Spleen (tissue), 11 donors: ENCODE data around the gene FTO. TPM values are rescaled to one million over a fixed set of nuclear protein-coding genes. Genes with fewer than 3 reads are reported as not detected.

Experiments
- DNase-seq: peaks from one replicate; pipeline ENCODE4 v3.0.0-alpha.2; 2020
- H3K27ac ChIP-seq, 8 donors: fragments of 200-600 bp; sonication (generic) in 7 of 8; 1 replicate in 4 of 8; 2 replicates in 4 of 8; pipeline versions ENCODE4 v1.5.0 to v1.8.0; 2016 to 2021; ENCODE audit warnings: inconsistent platforms in 4 of 8, mild to moderate bottlenecking in 4 of 8, moderate library complexity in 1 of 8
- H3K27me3 ChIP-seq, 7 donors: fragments of 200-600 bp; sonication (generic) in 6 of 7; replicated peaks in 1 of 7; 1 replicate in 4 of 7; 2 replicates in 3 of 7; pipeline versions ENCODE4 v1.5.0 to v1.8.0; 2016 to 2021; ENCODE audit warnings: inconsistent platforms in 3 of 7, mild to moderate bottlenecking in 1 of 7
- H3K36me3 ChIP-seq, 6 donors: fragments of 200-600 bp; sonication (generic) in 5 of 6; 1 replicate in 4 of 6; 2 replicates in 2 of 6; pipeline versions ENCODE4 v1.5.0 to v1.8.0; 2016 to 2021; ENCODE audit warnings: inconsistent platforms in 2 of 6
- H3K4me1 ChIP-seq, 6 donors: fragments of 200-600 bp; sonication (generic) in 5 of 6; 1 replicate in 3 of 6; 2 replicates in 3 of 6; pipeline versions ENCODE4 v1.5.0 to v1.8.0; 2016 to 2021; ENCODE audit warnings: inconsistent platforms in 3 of 6
- H3K4me3 ChIP-seq, 8 donors: fragments of 200-600 bp; sonication (generic) in 7 of 8; 1 replicate in 4 of 8; 2 replicates in 4 of 8; pipeline versions ENCODE4 v1.5.0 to v1.8.0; 2016 to 2021; ENCODE audit warnings: inconsistent platforms in 4 of 8, mild to moderate bottlenecking in 4 of 8, moderate library complexity in 2 of 8
- H3K9me3 ChIP-seq, 8 donors: fragments of 200-600 bp; sonication (generic) in 7 of 8; 1 replicate in 4 of 8; 2 replicates in 4 of 8; pipeline versions ENCODE4 v1.5.0 to v1.8.0; 2016 to 2021; ENCODE audit warnings: inconsistent platforms in 4 of 8
- CTCF ChIP-seq, 11 experiments: fragments of 200-600 bp in 7 of 11; fragments of 450-650 bp in 4 of 11; sonication (generic) in 4 of 11; IDR thresholded peaks in 8 of 11; conservative IDR thresholded peaks in 3 of 11; 1 replicate in 7 of 11; 2 replicates in 4 of 11; pipeline versions ENCODE4 v1.4.0 to v1.8.0; 2016 to 2021; ENCODE audit warnings: antibody characterized with exemption in 11 of 11, inconsistent platforms in 4 of 11, mild to moderate bottlenecking in 1 of 11
- POLR2A ChIP-seq, 3 donors: fragments of 450-650 bp; IDR thresholded peaks; one replicate each; pipeline ENCODE4 v1.5.1; 2017; ENCODE audit warnings: antibody characterized with exemption in 3 of 3, mild to moderate bottlenecking in 1 of 3
- POLR2AphosphoS5 ChIP-seq, 3 donors: sonication (generic); formaldehyde crosslinking; IDR thresholded peaks; one replicate each; pipeline ENCODE4 v1.5.1; 2017; ENCODE audit warnings: antibody characterized with exemption in 3 of 3
- WGBS, 5 donors: extraction: QIAGEN DNeasy Blood & Tissue Kit in 3 of 5; methylation state at CpG; one replicate each; pipeline versions ENCODE4 v1.1.5 to v1.1.7; 2013 to 2018; 5-methylcytosine and 5-hydroxymethylcytosine counted together
- intact Hi-C: fragments of 100-400 bp; cut with DNase I; formaldehyde crosslinking; loops from one replicate; pipeline ENCODE4 v1.15.0; 2023; ENCODE audit warnings: low total_unique reads
- polyA plus RNA-seq, 3 donors: library from polyadenylated mRNA; stranded (reverse); fragments of 200-250 nt; gene quantifications; one replicate each; pipeline ENCODE4 v1.2.1, GENCODE V29; 2013
- total RNA-seq, 7 donors: library from RNA; depleted of rRNA in 3 of 7; stranded (reverse); fragments of >200 nt in 3 of 7; fragmentation: NEBNext Ultra II Directional in 4 of 7; extraction: Animal tissue kit (Norgen Biotek cat#: 25700) in 4 of 7; gene quantifications; one replicate each; pipeline versions ENCODE4 v1.1.0 to v1.2.1, GENCODE V29; 2016 to 2021
- donor health status: healthy with polysubstance abuse.
- donor health status: DM: no; HTN: no; CAD: no; lungs with moderate emphysema.
- donor health status: DM: no; HTN: no; CAD: no.
- donor health status: Bipolar disorder and iron deficiency.
- donor health status: healthy.
- donor health status: DM: no; HTN: no; CAD: no.
- donor health status: DM: yes; HTN: yes; CAD: no.

Gene FTO
- total and polyA plus RNA-seq, 10 donors: 6.8 to 89.8 (median 68.4) TPM

- Histone ChIP-seq H3K4me3 (no peak overlapping the region), H3K27me3 (no peaks in the 10 kb centered on the region), H3K36me3 (peaks cover 0 to 6% (median 0%) of the 10 kb centered on the region in 6 donors), H3K4me1 (no peaks in the 10 kb centered on the region), H3K9me3 (no peaks in the 10 kb centered on the region), H3K27ac (no peak overlapping the region)
- intact Hi-C loops: no loop called here
- WGBS, 5 donors: 83 to 97% (median 91%) methylated on average over 3 of the region's 3 CpGs
- no peak for DNase-seq
- TF ChIP-seq POLR2A (IDR thresholded peaks at IDR 0.05) (no peak), CTCF (IDR thresholded peaks at IDR 0.05 in 8 of 11, conservative IDR thresholded peaks at IDR 0.05 in 3 of 11) (no peak), POLR2AphosphoS5 (IDR thresholded peaks at IDR 0.05) (no peak)
These were observed 372.1 kb downstream of the FTO start for GRCh38 chr16:54076006-54076504.

- DNase-seq: no peak
These were observed 373.3 kb downstream of the FTO start for GRCh38 chr16:54077050-54077821.

GRCh38 chr16:54080524-54081008, 376.6 kb downstream of the FTO start:
- no peaks in the 10 kb centered on the region for H3K4me1 ChIP-seq
- no peak for DNase-seq
- H3K36me3 ChIP-seq: no peaks in the 10 kb centered on the region
- no peak overlapping the region for H3K27ac ChIP-seq
- no peak overlapping the region for H3K4me3 ChIP-seq
- intact Hi-C loops: no loop called here
- H3K9me3 ChIP-seq: no peaks in the 10 kb centered on the region
- no peaks in the 10 kb centered on the region for H3K27me3 ChIP-seq
- 59 to 85% (median 73%) methylated on average over 7 of the region's 7 CpGs for WGBS, 5 donors
- TF ChIP-seq CTCF (IDR thresholded peaks at IDR 0.05 in 8 of 11, conservative IDR thresholded peaks at IDR 0.05 in 3 of 11) (no peak), POLR2AphosphoS5 (IDR thresholded peaks at IDR 0.05) (no peak), POLR2A (IDR thresholded peaks at IDR 0.05) (no peak)

More at GRCh38 chr16:54077050-54077821, 373.3 kb downstream of the FTO start:
- Histone ChIP-seq H3K4me3 (no peak overlapping the region), H3K4me1 (no peaks in the 10 kb centered on the region), H3K9me3 (no peaks in the 10 kb centered on the region), H3K36me3 (peaks cover 0 to 2% (median 0%) of the 10 kb centered on the region in 6 donors), H3K27ac (no peak overlapping the region), H3K27me3 (no peaks in the 10 kb centered on the region)
- WGBS, 5 donors: 59 to 75% (median 73%) methylated on average over 9 of the region's 9 CpGs
- intact Hi-C loops: no loop called here
- TF ChIP-seq POLR2A (IDR thresholded peaks at IDR 0.05) (no peak), CTCF (IDR thresholded peaks at IDR 0.05 in 8 of 11, conservative IDR thresholded peaks at IDR 0.05 in 3 of 11) (no peak), POLR2AphosphoS5 (IDR thresholded peaks at IDR 0.05) (no peak)

GRCh38 chr16:54086791-54087190, 382.8 kb downstream of the FTO start:
- DNase-seq: no peak
- Histone ChIP-seq H3K4me1 (no peaks in the 10 kb centered on the region), H3K27me3 (no peaks in the 10 kb centered on the region), H3K4me3 (no peak overlapping the region), H3K9me3 (no peaks in the 10 kb centered on the region), H3K36me3 (peaks cover 0 to 4% (median 0%) of the 10 kb centered on the region in 6 donors), H3K27ac (no peak overlapping the region)
- intact Hi-C loops: no loop called here
- TF ChIP-seq POLR2A (IDR thresholded peaks at IDR 0.05): no peak
- TF ChIP-seq POLR2AphosphoS5 (IDR thresholded peaks at IDR 0.05): no peak
- no peak for TF ChIP-seq CTCF (IDR thresholded peaks at IDR 0.05 in 8 of 11, conservative IDR thresholded peaks at IDR 0.05 in 3 of 11)
- 88 to 97% (median 93%) methylated on average over 4 of the region's 4 CpGs for WGBS, 5 donors
